SK-N-SH (cell line): ENCODE results near the gene MTUS2. TPM values are rescaled to one million over a fixed set of nuclear protein-coding genes. Genes with fewer than 3 reads are reported as not detected.

Experiments
- CTCF ChIA-PET: fragments of 300-600, 350-600 bp; formaldehyde crosslinking; extraction: SDS; loops from one replicate; lab custom pipeline; 2021; lab: Yijun Ruan, JAX
- POLR2A ChIA-PET: fragments of 350-600 bp; sonication (Branson Sonifier 250); formaldehyde crosslinking; extraction: SDS; loops from one replicate; lab custom pipeline; 2020; ENCODE audit warnings: antibody characterized with exemption, inconsistent platforms; lab: Yijun Ruan, JAX
- DNase-seq: peaks from one replicate; pipeline ENCODE4 v3.0.0; 2012
- H2AFZ ChIP-seq: fragments of 200-600 bp; sonication (generic); 2 replicates; pipeline ENCODE4 v1.8.1; 2016; ENCODE audit warnings: antibody characterized with exemption, mild to moderate bottlenecking, low read depth
- H3F3A ChIP-seq: fragments of 200-600 bp; sonication (generic); replicated peaks from 2 replicates; pipeline ENCODE3; 2016; ENCODE audit warnings: antibody characterized with exemption, mild to moderate bottlenecking; ENCODE audit not compliant: insufficient read depth
- H3K27ac ChIP-seq, 2 experiments: fragments of 200-500 bp in 1 of 2; fragments of 200-600 bp in 1 of 2; sonication (Bioruptor generic) in 1 of 2; sonication (generic), shearing (Covaris generic) in 1 of 2; 2 replicates each; pipeline versions ENCODE4 v1.5.1 to v1.6.1; 2014 to 2016; ENCODE audit warnings: low read depth in 2 of 2, inconsistent platforms in 1 of 2, low read length in 1 of 2, mild to moderate bottlenecking in 1 of 2, mixed read lengths in 1 of 2
- H3K27me3 ChIP-seq: fragments of 200-600 bp; sonication (generic), shearing (Covaris generic); 2 replicates; pipeline ENCODE4 v1.6.1; 2016; ENCODE audit warnings: mixed run types; ENCODE audit not compliant: insufficient read depth
- H3K36me3 ChIP-seq, 2 experiments: fragments of 200-500 bp in 1 of 2; fragments of 200-600 bp in 1 of 2; sonication (Bioruptor generic) in 1 of 2; sonication (generic) in 1 of 2; replicated peaks in 1 of 2; 2 replicates each; pipeline versions ENCODE3 to v1.5.1; 2014 to 2016; ENCODE audit warnings: low read length in 1 of 2, mild to moderate bottlenecking in 1 of 2; ENCODE audit not compliant: insufficient read depth in 2 of 2, control insufficient read depth in 1 of 2
- H3K4me1 ChIP-seq, 2 experiments: fragments of 200-500 bp in 1 of 2; fragments of 200-600 bp in 1 of 2; sonication (Bioruptor generic) in 1 of 2; sonication (generic), shearing (Covaris generic) in 1 of 2; 2 replicates each; pipeline versions ENCODE4 v1.5.1 to v1.6.1; 2014 to 2016; ENCODE audit warnings: low read depth in 1 of 2, low read length in 1 of 2, mixed run types in 1 of 2; ENCODE audit not compliant: insufficient read depth in 2 of 2, control insufficient read depth in 1 of 2
- H3K4me2 ChIP-seq: fragments of 200-600 bp; sonication (generic), shearing (Covaris generic); 2 replicates; pipeline ENCODE4 v1.6.1; 2017; ENCODE audit warnings: mixed run types
- H3K4me3 ChIP-seq, 2 experiments: fragments of 200-500 bp in 1 of 2; fragments of 200-600 bp in 1 of 2; sonication (Bioruptor generic) in 1 of 2; sonication (generic), shearing (Covaris generic) in 1 of 2; 2 replicates each; pipeline versions ENCODE4 v1.5.1 to v1.8.1; 2014 to 2016; ENCODE audit warnings: low read depth in 2 of 2, inconsistent platforms in 1 of 2, low read length in 1 of 2, mild to moderate bottlenecking in 1 of 2, mixed read lengths in 1 of 2, moderate library complexity in 1 of 2
- H3K79me2 ChIP-seq: fragments of 200-600 bp; sonication (generic); 2 replicates; pipeline ENCODE4 v1.8.1; 2017; ENCODE audit warnings: mild to moderate bottlenecking; ENCODE audit not compliant: insufficient read depth
- H3K9ac ChIP-seq: fragments of 200-600 bp; sonication (generic); 2 replicates; pipeline ENCODE4 v1.6.1; 2017; ENCODE audit warnings: mixed run types
- H3K9me2 ChIP-seq: fragments of 200-600 bp; sonication (generic); 2 replicates; pipeline ENCODE4 v1.6.1; 2017; ENCODE audit warnings: mixed run types
- H3K9me3 ChIP-seq: fragments of 200-600 bp; sonication (generic); 2 replicates; pipeline ENCODE4 v1.6.1; 2017; ENCODE audit warnings: mixed run types, mild to moderate bottlenecking, moderate library complexity
- H4K20me1 ChIP-seq: fragments of 200-600 bp; sonication (generic); 2 replicates; pipeline ENCODE4 v1.6.1; 2017; ENCODE audit warnings: mild to moderate bottlenecking, mixed run types; ENCODE audit not compliant: insufficient read depth
- CHD2 ChIP-seq: fragments of 150-350 bp; IDR thresholded peaks from 2 replicates; pipeline ENCODE4 v1.6.1; 2018; ENCODE audit warnings: low read length; ENCODE audit not compliant: partially characterized antibody
- EP300 ChIP-seq, 2 experiments: IDR thresholded peaks; 2 replicates each; pipeline versions ENCODE4 v1.4.0 to v1.6.1; 2012; ENCODE audit warnings: borderline replicate concordance in 1 of 2, low read depth in 1 of 2, low read length in 1 of 2
- FOXJ3 ChIP-seq: sonication (generic); formaldehyde crosslinking; IDR thresholded peaks from 2 replicates; pipeline ENCODE4 v1.5.1; 2020; ENCODE audit warnings: mild to moderate bottlenecking, missing genetic modification reagents
- FOXM1 ChIP-seq: IDR thresholded peaks from 2 replicates; pipeline ENCODE4 v1.4.0; 2012; ENCODE audit warnings: low read depth, mild to moderate bottlenecking
- NFIC ChIP-seq: IDR thresholded peaks from 2 replicates; pipeline ENCODE4 v1.4.0; 2012; ENCODE audit warnings: borderline replicate concordance
- NRF1 ChIP-seq: IDR thresholded peaks from 2 replicates; pipeline ENCODE4 v1.6.1; 2012; ENCODE audit warnings: low read depth, mild to moderate bottlenecking, low read length
- PBX3 ChIP-seq: IDR thresholded peaks from 2 replicates; pipeline ENCODE4; 2012
- POLR2AphosphoS5 ChIP-seq: IDR thresholded peaks from 2 replicates; pipeline ENCODE4 v1.6.1; 2012; ENCODE audit warnings: low read depth, low read length
- RAD21 ChIP-seq: IDR thresholded peaks from 2 replicates; pipeline ENCODE4 v1.6.1; 2012; ENCODE audit warnings: mild to moderate bottlenecking, low read length
- RCOR1 ChIP-seq: fragments of 150-350 bp; IDR thresholded peaks from 2 replicates; pipeline ENCODE4 v1.6.1; 2017; ENCODE audit warnings: antibody characterized with exemption, low read length
- RXRA ChIP-seq: IDR thresholded peaks from 2 replicates; pipeline ENCODE4 v1.4.0; 2012; ENCODE audit warnings: low read depth, mild to moderate bottlenecking, borderline replicate concordance
- SIN3A ChIP-seq: IDR thresholded peaks from 2 replicates; pipeline ENCODE4 v1.6.1; 2012; ENCODE audit warnings: low read depth, mild to moderate bottlenecking, low read length, moderate library complexity, borderline replicate concordance
- USF1 ChIP-seq: IDR thresholded peaks from 2 replicates; pipeline ENCODE4 v1.4.0; 2012; ENCODE audit warnings: low read depth, borderline replicate concordance
- USF2 ChIP-seq: fragments of 150-350 bp; IDR thresholded peaks from 2 replicates; pipeline ENCODE4 v1.6.1; 2017; ENCODE audit warnings: antibody characterized with exemption, low read length, low read depth, borderline replicate concordance
- YY1 ChIP-seq: IDR thresholded peaks from 2 replicates; pipeline ENCODE4 v1.4.0; 2012; ENCODE audit warnings: low read depth, mild to moderate bottlenecking
- WGBS: methylation state at CpG from one replicate; pipeline ENCODE4 v1.1.6; 2017; ENCODE audit warnings: low lambda C conversion rate; 5-methylcytosine and 5-hydroxymethylcytosine counted together
- polyA plus RNA-seq, 3 experiments: library from polyadenylated mRNA; depleted of rRNA; stranded (reverse); fragments of >200 nt; gene quantifications; 2 replicates each; pipeline ENCODE4 v1.2.3, GENCODE V29; 2012

Gene MTUS2
- polyA plus RNA-seq, 1 of the 3 experiments (the other 2 are of a cell fraction) = 1.7 TPM

GRCh38 chr13:29504691-29505090 lies 684.6 kb downstream of the MTUS2 start:
- Histone ChIP-seq H3K27me3 (no peaks in the 10 kb centered on the region), H3K36me3 (peaks cover 0 to 2% of the 10 kb centered on the region in 2 experiments), H3F3A (no peaks in the 10 kb centered on the region), H4K20me1 (no peaks in the 10 kb centered on the region), H3K9me2 (no peaks in the 10 kb centered on the region), H3K27ac (no peak overlapping the region), H2AFZ (no peak overlapping the region), H3K79me2 (no peaks in the 10 kb centered on the region), H3K4me3 (no peak overlapping the region), H3K4me1 (peaks cover 0 to 34% of the 10 kb centered on the region in 2 experiments; a peak in 2 of 4 replicates), H3K4me2 (no peak overlapping the region), H3K9ac (no peak overlapping the region), H3K9me3 (no peaks in the 10 kb centered on the region)
- CTCF ChIA-PET = interaction anchor here (1.1 to 10.4 kb wide), 3 partner anchors 21 to 609 kb away, joined by 5 to 143 read pairs (median 5); no protein-coding TSS in a partner anchor
- WGBS = no CpG with 5 or more reads among the region's 15 CpGs
- POLR2A ChIA-PET = no interaction called here
- TF ChIP-seq FOXM1 (no peak), SIN3A (no peak)
- no peak for DNase-seq

GRCh38 chr13:29505511-29505910 lies 685.4 kb downstream of the MTUS2 start:
- Histone ChIP-seq H4K20me1 (0 out of 2 replicates have a peak, but pooled peaks cover 2% of the 10 kb centered on the region), H3K27me3 (no peaks in the 10 kb centered on the region), H3K4me3 (no peak overlapping the region), H3K79me2 (no peaks in the 10 kb centered on the region), H2AFZ (no peak overlapping the region), H3K4me2 (no peak overlapping the region), H3K4me1 (peaks cover 0 to 26% of the 10 kb centered on the region in 2 experiments; a peak in 2 of 4 replicates), H3K9me3 (no peaks in the 10 kb centered on the region), H3K9me2 (no peaks in the 10 kb centered on the region), H3K36me3 (peaks cover 0 to 8% of the 10 kb centered on the region in 2 experiments), H3K27ac (no peak overlapping the region), H3F3A (peaks cover 4% of the 10 kb centered on the region), H3K9ac (no peak overlapping the region)
- CTCF ChIA-PET = interaction anchor here (10.4 kb wide), 1 partner anchor 609 kb away, joined by 143 read pairs; no protein-coding TSS in a partner anchor
- POLR2A ChIA-PET = no interaction called here
- DNase-seq = no peak
- WGBS = 94% methylated on average over 17 of the region's 17 CpGs
- TF ChIP-seq RCOR1 (no peak), FOXJ3 (CRISPR knock-in tag) (no peak), YY1 (no peak), RXRA (no peak), POLR2AphosphoS5 (no peak), NRF1 (no peak), FOXM1 (no peak), PBX3 (no peak), CHD2 (no peak), RAD21 (no peak), USF2 (no peak), NFIC (no peak), USF1 (no peak), EP300 (IDR thresholded peaks at IDR 0.05; ENCODE audit: borderline replicate concordance in 1 of 2, low read depth in 1 of 2, low read length in 1 of 2) (no peak)
